Brain pericyte (primary cell): ENCODE results near the gene NOD2.

ENCODE experiments used
- DNase-seq: peaks from one replicate; pipeline ENCODE4 v3.0.0-alpha.2; 2012; ENCODE audit warnings: low read depth, low spot score

Gene NOD2

GRCh38 chr16:50692999-50693781, at the start of gene NOD2:
Gene NOD2, plus strand, starts transcription at chr16:50693606. Its CDS starts 5,890 bp downstream, at chr16:50699496.
- DNase-seq: no peak

- DNase-seq: no peak
Measured at GRCh38 chr16:50644245-50644644, 49.2 kb upstream of the NOD2 start.

- no peak for DNase-seq
Measured at GRCh38 chr16:50644729-50645128, 48.7 kb upstream of the NOD2 start.

- DNase-seq: no peak
Measured at GRCh38 chr16:50645563-50646220, 47.7 kb upstream of the NOD2 start.

- no peak for DNase-seq
Measured at GRCh38 chr16:50646345-50646744, 47.1 kb upstream of the NOD2 start.

- DNase-seq: no peak
Measured at GRCh38 chr16:50651835-50652438, 41.5 kb upstream of the NOD2 start.

- no peak for DNase-seq
Measured at GRCh38 chr16:50652836-50653425, 40.5 kb upstream of the NOD2 start.

GRCh38 chr16:50653633-50654519, 39.5 kb upstream of the NOD2 start:
- no peak for DNase-seq

- no peak for DNase-seq
Measured at GRCh38 chr16:50655558-50656055, 37.8 kb upstream of the NOD2 start.

GRCh38 chr16:50657241-50657640, 36.2 kb upstream of the NOD2 start:
- no peak for DNase-seq

- no peak for DNase-seq
Measured at GRCh38 chr16:50659806-50660205, 33.6 kb upstream of the NOD2 start.

GRCh38 chr16:50662306-50662940, 31.0 kb upstream of the NOD2 start:
- DNase-seq: no peak

GRCh38 chr16:50664270-50664669, 29.1 kb upstream of the NOD2 start:
- DNase-seq: no peak

- peak; percentile 38 for DNase-seq
Measured at GRCh38 chr16:50665128-50665878, 28.1 kb upstream of the NOD2 start.

- DNase-seq: no peak
Measured at GRCh38 chr16:50666658-50667496, 26.5 kb upstream of the NOD2 start.

- no peak for DNase-seq
Measured at GRCh38 chr16:50667497-50668367, 25.7 kb upstream of the NOD2 start.

GRCh38 chr16:50668368-50669008, 24.9 kb upstream of the NOD2 start:
- no peak for DNase-seq

GRCh38 chr16:50669741-50670140, 23.7 kb upstream of the NOD2 start:
- DNase-seq: no peak
